HepG2 (cell line): ENCODE data around the gene BICDL1. TPM values are rescaled to one million over a fixed set of nuclear protein-coding genes. Genes with fewer than 3 reads are reported as not detected.

Experiments
- CC2D1A ChIP-seq: sonication (generic); formaldehyde crosslinking; IDR thresholded peaks from 2 replicates; pipeline ENCODE4 v1.8.1; 2023; ENCODE audit warnings: mild to moderate bottlenecking, missing genetic modification reagents
- HNF1B ChIP-seq: sonication (generic); formaldehyde crosslinking; IDR thresholded peaks from 2 replicates; pipeline ENCODE4 v1.5.1; 2020; ENCODE audit warnings: mild to moderate bottlenecking, moderate library complexity, missing genetic modification reagents
- IRF2 ChIP-seq: IDR thresholded peaks from 2 replicates; pipeline ENCODE4 v1.6.1; 2018; ENCODE audit warnings: missing genetic modification reagents, missing compliant biosample characterization
- MBNL3 ChIP-seq: fragments of 250-450 bp; sonication (Bioruptor Pico); conservative IDR thresholded peaks from 2 replicates; pipeline ENCODE4 v1.8.0; 2022; ENCODE audit warnings: mild to moderate bottlenecking, inconsistent platforms
- NFE2 ChIP-seq: sonication (generic); formaldehyde crosslinking; IDR thresholded peaks from 2 replicates; pipeline ENCODE4 v1.4.0; 2020; ENCODE audit warnings: missing genetic modification reagents
- NFE2L2 ChIP-seq: fragments of 150-350 bp; IDR thresholded peaks from 2 replicates; pipeline ENCODE4 v1.6.1; 2014; ENCODE audit warnings: low read length
- NFYC ChIP-seq: IDR thresholded peaks from 2 replicates; pipeline ENCODE4 v1.6.1; 2016; ENCODE audit warnings: missing genetic modification reagents, missing compliant biosample characterization
- PPARG ChIP-seq: conservative IDR thresholded peaks from 2 replicates; pipeline ENCODE4 v1.6.1; 2016; ENCODE audit warnings: missing biosample characterization, missing genetic modification reagents
- SRSF4 ChIP-seq: fragments of 200-400 bp; formaldehyde crosslinking; IDR thresholded peaks from one replicate; pipeline ENCODE4 v1.6.1; 2018; ENCODE audit warnings: mild to moderate bottlenecking, low read depth, low read length, moderate library complexity; ENCODE audit not compliant: poor library complexity, severe bottlenecking
- ZBTB44 ChIP-seq: sonication (generic); formaldehyde crosslinking; IDR thresholded peaks from 2 replicates; pipeline ENCODE4 v1.4.0; 2020; ENCODE audit warnings: missing genetic modification reagents
- ZBTB8A ChIP-seq: sonication (generic); formaldehyde crosslinking; IDR thresholded peaks from 2 replicates; pipeline ENCODE4 v1.4.0; 2020; ENCODE audit warnings: mild to moderate bottlenecking, low read depth, missing genetic modification reagents, borderline replicate concordance
- ZNF335 ChIP-seq: sonication (generic); formaldehyde crosslinking; IDR thresholded peaks from 2 replicates; pipeline ENCODE4 v1.4.0; 2020; ENCODE audit warnings: missing genetic modification reagents
- ZNF512 ChIP-seq: sonication (generic); formaldehyde crosslinking; IDR thresholded peaks from 2 replicates; pipeline ENCODE4 v1.4.0; 2020; ENCODE audit warnings: mild to moderate bottlenecking, missing genetic modification reagents
- ZNF546 ChIP-seq: sonication (generic); formaldehyde crosslinking; conservative IDR thresholded peaks from 2 replicates; pipeline ENCODE4 v1.8.1; 2023; ENCODE audit warnings: mild to moderate bottlenecking, missing genetic modification reagents
- ZSCAN22 ChIP-seq: sonication (generic); formaldehyde crosslinking; IDR thresholded peaks from 2 replicates; pipeline ENCODE4 v1.4.0; 2020; ENCODE audit warnings: mild to moderate bottlenecking, missing genetic modification reagents
- polyA plus RNA-seq, 8 experiments: library from polyadenylated mRNA; depleted of rRNA in 3 of 8; stranded (reverse) in 7 of 8; unstranded in 1 of 8; fragments of >200 nt; fragmentation: Illumina TruSeq in 4 of 8; extraction: Trizol in 4 of 8; gene quantifications; 2 replicates each; pipeline versions ENCODE4 v1.2.1 to v1.2.3, GENCODE V29; 2011 to 2016; ENCODE audit warnings: low read depth in 4 of 8, missing spikeins in 1 of 8, mixed read lengths in 1 of 8; ENCODE audit not compliant: insufficient read depth in 1 of 8
- total RNA-seq, 5 experiments: library from RNA; depleted of rRNA; stranded (reverse); fragments of >200 nt; fragmentation: Illumina TruSeq; extraction: Trizol; gene quantifications; 2 replicates each; pipeline ENCODE4 v1.2.3, GENCODE V29; 2016; ENCODE audit warnings: low read depth in 1 of 5
- TF ChIP-seq, protein P1 (sequence below): sonication (generic); formaldehyde crosslinking; IDR thresholded peaks from 2 replicates; pipeline ENCODE4 v1.4.0; 2020; ENCODE audit warnings: mild to moderate bottlenecking, low read depth, missing genetic modification reagents
- TF ChIP-seq, protein P2 (sequence below): IDR thresholded peaks from 2 replicates; pipeline ENCODE4 v1.6.1; 2016; ENCODE audit warnings: low read depth, missing genetic modification reagents, missing compliant biosample characterization

The BICDL1 gene
- total and polyA plus RNA-seq, 2 of the 13 experiments (the other 11 are each of a cell fraction or from before 2014, with no cell fraction given) = 3.6 to 9.7 TPM

DNA sequence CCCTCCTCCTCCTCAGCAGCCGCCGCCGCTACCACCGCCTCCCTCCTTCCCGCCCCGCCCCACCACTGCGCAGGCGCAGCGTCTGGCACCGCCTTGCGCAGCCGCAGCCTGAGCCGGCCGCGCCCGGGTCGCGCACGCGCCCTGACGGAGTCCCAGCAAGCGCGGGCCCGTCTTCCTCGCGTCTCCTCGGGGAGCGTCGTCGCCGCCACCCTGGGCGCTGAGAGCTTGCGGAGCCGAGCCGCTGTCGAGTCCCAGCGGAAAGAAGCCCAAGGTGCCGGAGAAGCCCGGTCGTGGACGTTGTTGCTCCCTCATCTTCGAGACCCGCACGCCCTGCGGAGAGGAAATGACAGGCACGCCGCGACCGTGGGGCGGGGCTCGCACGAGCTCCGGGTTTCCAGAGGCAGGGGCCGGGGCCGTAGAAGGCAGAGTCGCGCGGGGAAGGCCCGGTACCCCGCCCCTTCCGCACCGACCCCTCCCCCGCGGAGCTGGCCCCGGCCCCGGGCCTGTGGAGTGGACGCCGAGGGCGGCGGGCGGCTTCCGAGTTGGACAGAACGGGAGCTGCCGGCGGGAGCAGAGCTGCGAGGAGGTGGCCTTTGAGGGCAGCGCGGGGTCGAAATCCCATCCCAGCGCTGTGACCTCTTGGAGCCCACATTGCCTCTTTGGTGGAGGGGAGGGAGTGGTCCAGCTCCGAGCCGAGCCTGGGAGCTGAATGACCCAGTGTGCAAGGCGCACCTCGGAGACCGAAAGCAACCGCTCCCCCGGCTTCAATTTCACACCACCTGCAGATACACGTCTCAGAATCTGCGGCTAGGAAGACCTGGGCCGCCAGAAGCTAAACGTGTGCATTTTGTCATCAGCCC is 128.0 kb downstream of the BICDL1 start (continued):
- TF ChIP-seq, protein P1, sequence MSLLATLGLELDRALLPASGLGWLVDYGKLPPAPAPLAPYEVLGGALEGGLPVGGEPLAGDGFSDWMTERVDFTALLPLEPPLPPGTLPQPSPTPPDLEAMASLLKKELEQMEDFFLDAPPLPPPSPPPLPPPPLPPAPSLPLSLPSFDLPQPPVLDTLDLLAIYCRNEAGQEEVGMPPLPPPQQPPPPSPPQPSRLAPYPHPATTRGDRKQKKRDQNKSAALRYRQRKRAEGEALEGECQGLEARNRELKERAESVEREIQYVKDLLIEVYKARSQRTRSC (CRISPR knock-in tag) = peak; percentile 45; the same call in 1 of the 2 replicates
- TF ChIP-seq ZSCAN22 (CRISPR knock-in tag) = no peak
- TF ChIP-seq HNF1B (CRISPR knock-in tag) = no peak
- TF ChIP-seq MBNL3 (CRISPR knock-in tag) = no peak
- peak; percentile 65; the same call in 1 of the 2 replicates for TF ChIP-seq ZNF546 (CRISPR knock-in tag)
- TF ChIP-seq ZBTB44 = no peak
- TF ChIP-seq CC2D1A (CRISPR knock-in tag) = no peak
- TF ChIP-seq NFE2 (CRISPR knock-in tag) = no peak
- TF ChIP-seq ZNF335 (CRISPR knock-in tag) = no peak
- TF ChIP-seq, protein P2, sequence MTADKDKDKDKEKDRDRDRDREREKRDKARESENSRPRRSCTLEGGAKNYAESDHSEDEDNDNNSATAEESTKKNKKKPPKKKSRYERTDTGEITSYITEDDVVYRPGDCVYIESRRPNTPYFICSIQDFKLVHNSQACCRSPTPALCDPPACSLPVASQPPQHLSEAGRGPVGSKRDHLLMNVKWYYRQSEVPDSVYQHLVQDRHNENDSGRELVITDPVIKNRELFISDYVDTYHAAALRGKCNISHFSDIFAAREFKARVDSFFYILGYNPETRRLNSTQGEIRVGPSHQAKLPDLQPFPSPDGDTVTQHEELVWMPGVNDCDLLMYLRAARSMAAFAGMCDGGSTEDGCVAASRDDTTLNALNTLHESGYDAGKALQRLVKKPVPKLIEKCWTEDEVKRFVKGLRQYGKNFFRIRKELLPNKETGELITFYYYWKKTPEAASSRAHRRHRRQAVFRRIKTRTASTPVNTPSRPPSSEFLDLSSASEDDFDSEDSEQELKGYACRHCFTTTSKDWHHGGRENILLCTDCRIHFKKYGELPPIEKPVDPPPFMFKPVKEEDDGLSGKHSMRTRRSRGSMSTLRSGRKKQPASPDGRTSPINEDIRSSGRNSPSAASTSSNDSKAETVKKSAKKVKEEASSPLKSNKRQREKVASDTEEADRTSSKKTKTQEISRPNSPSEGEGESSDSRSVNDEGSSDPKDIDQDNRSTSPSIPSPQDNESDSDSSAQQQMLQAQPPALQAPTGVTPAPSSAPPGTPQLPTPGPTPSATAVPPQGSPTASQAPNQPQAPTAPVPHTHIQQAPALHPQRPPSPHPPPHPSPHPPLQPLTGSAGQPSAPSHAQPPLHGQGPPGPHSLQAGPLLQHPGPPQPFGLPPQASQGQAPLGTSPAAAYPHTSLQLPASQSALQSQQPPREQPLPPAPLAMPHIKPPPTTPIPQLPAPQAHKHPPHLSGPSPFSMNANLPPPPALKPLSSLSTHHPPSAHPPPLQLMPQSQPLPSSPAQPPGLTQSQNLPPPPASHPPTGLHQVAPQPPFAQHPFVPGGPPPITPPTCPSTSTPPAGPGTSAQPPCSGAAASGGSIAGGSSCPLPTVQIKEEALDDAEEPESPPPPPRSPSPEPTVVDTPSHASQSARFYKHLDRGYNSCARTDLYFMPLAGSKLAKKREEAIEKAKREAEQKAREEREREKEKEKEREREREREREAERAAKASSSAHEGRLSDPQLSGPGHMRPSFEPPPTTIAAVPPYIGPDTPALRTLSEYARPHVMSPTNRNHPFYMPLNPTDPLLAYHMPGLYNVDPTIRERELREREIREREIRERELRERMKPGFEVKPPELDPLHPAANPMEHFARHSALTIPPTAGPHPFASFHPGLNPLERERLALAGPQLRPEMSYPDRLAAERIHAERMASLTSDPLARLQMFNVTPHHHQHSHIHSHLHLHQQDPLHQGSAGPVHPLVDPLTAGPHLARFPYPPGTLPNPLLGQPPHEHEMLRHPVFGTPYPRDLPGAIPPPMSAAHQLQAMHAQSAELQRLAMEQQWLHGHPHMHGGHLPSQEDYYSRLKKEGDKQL (CRISPR knock-in tag) = no peak
- TF ChIP-seq ZNF512 (CRISPR knock-in tag) = no peak
- TF ChIP-seq NFE2L2 = no peak
- peak; percentile 51; the same call in 1 of the 2 replicates for TF ChIP-seq IRF2 (CRISPR knock-in tag)
- TF ChIP-seq ZBTB8A (CRISPR knock-in tag) = peak; percentile 64; the same call in 1 of the 2 replicates
- no peak for TF ChIP-seq NFYC (CRISPR knock-in tag)
- no peak for TF ChIP-seq SRSF4
- 0 out of 2 replicates have a peak, but pooled peaks have one; percentile 35 for TF ChIP-seq PPARG (CRISPR knock-in tag)
